Measurements from ENCODE around the gene RUNX1.
A peak's percentile ranks its signal among the peaks of the same experiment; 100 is the strongest.

Gene RUNX1

DNA sequence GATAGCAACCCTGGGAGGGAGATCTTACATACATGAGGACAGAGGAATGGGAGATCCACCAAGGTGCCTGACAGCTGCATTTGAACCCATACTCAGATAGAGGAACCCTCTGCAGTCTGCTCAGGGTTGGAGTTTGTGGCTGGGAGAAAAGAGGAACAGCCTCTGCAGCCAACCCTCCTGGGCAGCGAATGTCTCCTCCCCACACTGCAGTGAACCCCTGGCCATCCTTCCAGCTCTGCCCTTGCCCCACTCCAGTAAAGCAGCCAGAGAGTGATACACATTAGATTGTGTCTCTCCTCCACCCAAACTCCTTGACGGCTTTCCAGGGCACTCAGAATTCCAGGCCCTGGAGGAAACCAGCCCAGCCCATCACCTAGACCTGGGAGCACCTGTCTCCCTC is 137.7 kb downstream of the RUNX1 start:
- ATAC-seq, result no peak
- H3K36me3 Mint-ChIP-seq (ENCODE audit: low read depth), result peaks cover 4% of the 10 kb centered on the region
- no peaks in the 10 kb centered on the region for H3K27me3 Mint-ChIP-seq
- H3K9me3 Mint-ChIP-seq, result no peaks in the 10 kb centered on the region
- H3K4me3 Mint-ChIP-seq, result no peak overlapping the region
- peaks cover 56% of the 10 kb centered on the region for H3K4me1 Mint-ChIP-seq
- H3K27ac Mint-ChIP-seq, result no peak overlapping the region
- DNase-seq, result no peak

DNA sequence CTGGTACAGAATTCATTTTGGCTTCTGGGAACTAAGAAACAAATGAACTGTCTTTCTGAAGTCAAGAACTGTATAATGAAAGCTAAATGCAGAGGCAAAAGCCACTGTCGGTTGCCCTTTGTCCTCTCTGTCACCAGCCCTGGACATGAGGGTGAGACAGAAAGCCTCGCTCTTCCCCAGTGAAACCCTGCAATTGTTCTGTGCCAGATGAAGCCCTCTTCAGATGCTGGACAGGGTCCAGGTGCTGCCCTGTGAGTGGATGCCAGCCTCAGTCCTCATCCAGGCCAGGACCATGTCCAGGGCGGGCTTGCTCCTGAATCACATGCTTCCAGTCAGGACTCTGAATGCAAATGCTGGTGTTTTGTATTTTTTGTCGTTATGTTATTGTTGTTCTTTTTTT is 138.7 kb downstream of the RUNX1 start:
- ATAC-seq, result no peak
- H3K4me1 Mint-ChIP-seq, result peaks cover 64% of the 10 kb centered on the region
- H3K36me3 Mint-ChIP-seq (ENCODE audit: low read depth), result peaks cover 3% of the 10 kb centered on the region

DNA sequence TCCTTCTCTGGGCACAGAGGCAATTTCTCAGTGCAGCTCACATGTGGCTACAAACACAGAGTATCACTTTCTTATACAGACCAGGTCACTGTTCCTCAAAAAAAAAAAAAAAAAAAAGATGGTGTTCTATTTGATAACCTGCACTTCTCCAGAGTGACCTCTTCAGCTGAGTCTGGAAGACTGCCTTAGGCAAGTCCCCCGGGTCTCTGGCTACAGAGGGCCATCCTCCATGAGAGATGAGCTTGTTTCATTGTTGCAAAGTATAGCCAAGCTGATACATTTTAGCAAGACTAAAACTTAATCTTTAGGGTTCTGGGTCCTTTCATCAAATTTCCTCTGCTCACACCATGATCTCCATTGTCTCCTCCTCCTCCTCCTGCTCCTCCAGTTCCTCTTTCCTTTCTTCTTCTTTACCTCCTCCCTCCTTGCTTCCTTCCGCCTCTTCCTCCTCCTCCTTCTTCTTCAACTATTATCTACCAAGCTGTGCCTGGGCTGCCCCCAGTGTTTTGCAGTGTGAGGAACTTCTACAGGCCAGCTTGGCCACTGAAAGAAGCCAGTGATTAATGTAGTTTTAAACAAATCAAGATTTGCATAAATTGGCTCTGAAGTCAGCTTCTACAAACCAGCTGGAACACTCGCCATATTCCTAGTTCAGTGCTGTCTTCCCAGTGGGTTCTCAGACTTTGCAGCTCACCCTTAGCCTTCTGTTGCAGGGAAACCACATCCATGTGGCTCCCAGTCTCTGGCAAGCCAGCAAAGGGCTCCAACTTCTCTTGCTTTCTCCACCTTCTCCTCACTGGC is 139.4 kb downstream of the RUNX1 start:
- Mint-ChIP-seq H3K4me3 (no peak overlapping the region), H3K36me3 (ENCODE audit: low read depth) (peaks cover 3% of the 10 kb centered on the region), H3K27ac (peak overlapping the region; percentile 24), H3K27me3 (no peaks in the 10 kb centered on the region), H3K4me1 (peaks cover 67% of the 10 kb centered on the region), H3K9me3 (no peaks in the 10 kb centered on the region)
- ATAC-seq (no peak), DNase-seq (no peak)

More for the DNA sequence above, 138.7 kb downstream of the RUNX1 start:
- Mint-ChIP-seq H3K4me3 (no peak overlapping the region), H3K9me3 (no peaks in the 10 kb centered on the region), H3K27me3 (no peaks in the 10 kb centered on the region), H3K27ac (no peak overlapping the region)
- no peak for DNase-seq

DNA sequence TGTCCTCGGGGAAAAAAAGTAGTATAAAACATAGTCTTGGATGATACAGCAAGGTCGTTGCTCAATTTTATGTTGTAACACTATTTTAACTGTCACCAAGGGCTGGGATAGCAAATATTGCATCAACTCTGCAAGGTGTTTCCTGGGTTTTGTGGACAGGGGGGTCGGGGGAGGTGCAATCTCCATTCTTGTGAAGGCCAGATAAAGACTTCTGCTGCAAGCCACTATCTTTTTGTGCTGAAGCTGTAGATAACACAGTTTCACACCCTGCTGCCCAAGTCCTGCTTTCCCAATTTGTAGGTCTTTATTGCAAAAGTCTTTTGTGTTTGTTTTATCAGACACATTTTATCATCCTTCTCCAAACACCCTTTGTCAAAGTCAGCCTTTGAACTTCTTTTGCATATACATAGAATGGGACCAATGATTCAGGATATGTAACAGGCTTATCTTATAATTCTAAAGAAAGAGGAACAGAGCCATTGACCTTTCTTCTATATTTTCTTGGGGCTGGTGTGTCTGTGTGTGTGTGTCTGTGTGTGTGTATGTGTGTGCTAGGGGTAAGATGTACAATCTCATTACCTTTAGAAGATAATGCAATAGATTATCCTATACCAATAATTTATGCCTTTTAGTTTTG is 140.6 kb downstream of the RUNX1 start:
- Mint-ChIP-seq H3K4me1 (peaks cover 68% of the 10 kb centered on the region), H3K36me3 (ENCODE audit: low read depth) (peaks cover 3% of the 10 kb centered on the region), H3K27ac (no peak overlapping the region), H3K27me3 (no peaks in the 10 kb centered on the region), H3K4me3 (no peak overlapping the region), H3K9me3 (no peaks in the 10 kb centered on the region)
- no peak for ATAC-seq
- DNase-seq, result no peak

DNA sequence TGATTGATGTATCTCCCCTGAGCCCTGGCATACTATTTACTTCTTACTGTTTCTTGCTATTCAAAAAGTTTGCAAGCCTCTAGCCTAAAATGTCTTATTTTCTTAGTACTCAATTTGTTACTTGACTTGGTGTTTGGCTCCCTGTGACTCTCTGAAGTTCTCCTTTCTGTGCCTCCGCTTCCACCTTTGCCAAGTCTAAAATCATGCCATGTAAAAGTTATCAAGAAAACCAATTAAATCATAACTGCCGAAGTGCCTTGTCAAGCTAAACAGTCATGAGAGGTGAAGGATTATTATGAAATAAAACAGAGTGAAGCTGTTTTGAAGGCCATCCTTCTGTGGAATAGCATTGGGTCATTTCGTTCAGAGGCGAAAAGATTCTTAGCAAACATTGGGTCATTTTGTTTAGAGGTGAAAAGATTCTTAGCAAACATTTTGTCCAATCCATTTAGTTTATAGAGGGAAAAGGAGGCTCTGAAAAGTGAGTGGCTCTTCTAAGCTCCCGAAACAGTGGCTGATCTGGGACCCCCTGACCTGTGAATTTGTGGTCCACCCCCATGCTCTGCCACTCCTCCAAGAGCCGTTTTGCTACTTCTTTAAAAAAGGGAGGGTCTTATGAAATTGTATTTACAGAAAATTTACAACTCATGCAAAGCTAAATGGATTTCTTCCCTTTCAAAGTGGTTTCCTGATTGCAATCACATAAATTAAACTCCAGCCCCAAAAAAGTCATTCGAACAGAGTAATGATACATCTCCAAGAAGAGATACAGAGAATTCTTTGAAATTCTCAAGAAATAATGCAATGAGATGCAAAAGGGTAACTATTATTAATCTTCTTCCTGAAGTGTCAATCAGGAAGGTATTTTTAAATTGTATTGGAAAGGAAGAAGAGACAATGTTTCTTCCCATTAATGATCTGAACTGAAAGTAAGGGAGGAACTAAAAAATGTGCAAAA is 141.4 kb downstream of the RUNX1 start:
- no peak overlapping the region for H3K4me3 Mint-ChIP-seq
- DNase-seq (no peak), ATAC-seq (no peak)
- peaks cover 3% of the 10 kb centered on the region for H3K36me3 Mint-ChIP-seq (ENCODE audit: low read depth)
- peaks cover 68% of the 10 kb centered on the region for H3K4me1 Mint-ChIP-seq
- no peak overlapping the region for H3K27ac Mint-ChIP-seq
- no peaks in the 10 kb centered on the region for H3K27me3 Mint-ChIP-seq
- H3K9me3 Mint-ChIP-seq, result no peaks in the 10 kb centered on the region

DNA sequence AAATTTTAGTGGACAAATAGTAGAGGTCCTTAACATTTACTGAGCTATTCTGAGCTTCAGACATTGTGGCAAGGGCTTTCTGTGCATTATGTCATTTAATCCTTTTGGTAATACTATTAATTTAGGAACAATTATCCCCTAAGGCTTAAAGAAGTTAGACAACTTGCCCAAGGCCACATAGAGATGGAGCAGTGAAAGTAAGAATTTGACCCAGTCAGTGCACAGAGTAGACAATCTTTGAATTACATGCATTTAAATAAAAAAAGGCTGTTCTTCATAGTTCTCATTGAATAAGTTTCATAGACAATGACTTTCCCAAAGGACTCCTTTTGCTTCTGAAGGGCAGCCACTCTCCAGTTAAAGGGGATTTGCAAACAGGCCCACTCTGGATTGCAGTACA is 142.7 kb downstream of the RUNX1 start:
- H3K27ac Mint-ChIP-seq, result no peak overlapping the region
- no peak for DNase-seq

DNA sequence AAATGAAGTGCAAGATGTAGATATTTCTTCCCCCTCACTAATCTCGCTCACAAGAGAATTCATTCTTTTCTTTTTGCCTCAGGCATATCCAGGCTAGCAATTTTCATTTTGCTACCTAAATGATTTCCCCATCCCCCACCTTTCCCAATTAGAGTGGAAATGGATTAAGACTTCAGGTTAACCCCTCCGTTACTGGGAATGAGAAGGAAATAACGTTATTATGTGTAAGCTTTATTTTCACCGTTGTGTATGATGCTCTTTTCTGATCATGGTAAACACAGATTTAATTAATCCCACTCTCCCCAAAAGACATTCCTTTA is 143.9 kb downstream of the RUNX1 start:
- ATAC-seq, result no peak
- peaks cover 3% of the 10 kb centered on the region for H3K36me3 Mint-ChIP-seq (ENCODE audit: low read depth)
- no peaks in the 10 kb centered on the region for H3K9me3 Mint-ChIP-seq
- peaks cover 53% of the 10 kb centered on the region for H3K4me1 Mint-ChIP-seq
- no peak for DNase-seq
- H3K4me3 Mint-ChIP-seq, result no peak overlapping the region
- H3K27ac Mint-ChIP-seq, result no peak overlapping the region
- no peaks in the 10 kb centered on the region for H3K27me3 Mint-ChIP-seq

More for the DNA sequence above, 142.7 kb downstream of the RUNX1 start:
- H3K9me3 Mint-ChIP-seq, result no peaks in the 10 kb centered on the region
- no peak for ATAC-seq
- no peaks in the 10 kb centered on the region for H3K27me3 Mint-ChIP-seq
- H3K4me3 Mint-ChIP-seq, result no peak overlapping the region
- peaks cover 57% of the 10 kb centered on the region for H3K4me1 Mint-ChIP-seq
- peaks cover 3% of the 10 kb centered on the region for H3K36me3 Mint-ChIP-seq (ENCODE audit: low read depth)

DNA sequence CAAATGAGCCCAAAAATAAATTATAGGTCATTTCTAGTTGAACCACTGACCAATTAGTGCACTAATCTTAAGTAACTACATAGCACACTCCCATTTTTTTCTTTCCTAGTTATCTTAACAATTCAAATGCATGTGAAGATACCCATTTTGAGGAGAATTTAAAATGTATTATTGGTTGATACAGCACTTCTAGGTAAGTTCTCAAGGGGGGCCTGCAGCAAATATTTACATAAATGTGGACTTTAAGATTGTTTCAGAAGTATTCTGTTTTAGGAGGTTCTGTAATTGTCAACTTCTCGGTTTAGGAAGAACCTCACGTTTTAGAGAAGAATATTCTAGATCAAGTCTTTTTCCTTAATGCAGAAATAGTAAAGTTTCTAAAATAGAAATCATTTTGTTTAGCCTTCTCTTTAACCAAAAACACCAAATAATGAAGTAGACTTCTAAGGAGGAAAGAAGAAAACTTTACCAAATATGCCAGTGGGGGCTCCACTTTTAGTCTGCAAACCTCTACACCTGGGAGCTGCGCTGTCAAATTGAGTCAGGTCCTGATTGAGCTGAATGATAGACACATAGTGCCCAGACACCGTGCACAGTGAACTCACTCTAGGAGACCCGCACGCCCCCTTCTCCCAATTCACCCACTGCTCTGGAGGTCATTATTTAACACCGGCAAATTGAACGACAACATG is 144.4 kb downstream of the RUNX1 start:
- ATAC-seq, result no peak

DNA sequence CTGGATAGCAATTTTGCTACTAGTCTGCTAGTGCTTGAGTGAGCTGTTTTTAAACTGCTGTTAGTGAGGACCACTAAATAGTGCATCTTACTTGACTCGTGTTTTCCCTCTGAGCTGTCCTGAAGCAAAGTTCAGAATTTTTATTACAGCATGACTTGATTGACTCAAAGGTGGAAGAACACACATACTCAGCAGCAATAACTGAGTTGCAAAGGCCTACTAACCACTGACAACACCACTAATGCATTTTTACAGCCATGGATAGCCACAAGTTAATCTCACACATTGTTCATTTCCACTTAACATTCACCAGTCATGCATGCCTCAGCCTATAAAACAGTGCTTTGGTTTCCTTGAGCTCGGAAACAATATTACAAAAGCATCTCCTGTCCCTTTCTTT is 148.7 kb downstream of the RUNX1 start:
- DNase-seq, result no peak
- H3K9me3 Mint-ChIP-seq, result peaks cover 8% of the 10 kb centered on the region
- ATAC-seq, result peak; percentile 75
- peaks cover 9% of the 10 kb centered on the region for H3K36me3 Mint-ChIP-seq (ENCODE audit: low read depth)
- H3K27me3 Mint-ChIP-seq, result no peaks in the 10 kb centered on the region
- peaks cover 51% of the 10 kb centered on the region for H3K4me1 Mint-ChIP-seq
- H3K27ac Mint-ChIP-seq, result no peak overlapping the region
- no peak overlapping the region for H3K4me3 Mint-ChIP-seq

More for the DNA sequence above, 144.4 kb downstream of the RUNX1 start:
- H3K27me3 Mint-ChIP-seq, result no peaks in the 10 kb centered on the region
- peaks cover 49% of the 10 kb centered on the region for H3K4me1 Mint-ChIP-seq
- H3K9me3 Mint-ChIP-seq, result no peaks in the 10 kb centered on the region
- DNase-seq, result no peak
- no peak overlapping the region for H3K27ac Mint-ChIP-seq
- H3K36me3 Mint-ChIP-seq (ENCODE audit: low read depth), result peaks cover 2% of the 10 kb centered on the region
- H3K4me3 Mint-ChIP-seq, result no peak overlapping the region

DNA sequence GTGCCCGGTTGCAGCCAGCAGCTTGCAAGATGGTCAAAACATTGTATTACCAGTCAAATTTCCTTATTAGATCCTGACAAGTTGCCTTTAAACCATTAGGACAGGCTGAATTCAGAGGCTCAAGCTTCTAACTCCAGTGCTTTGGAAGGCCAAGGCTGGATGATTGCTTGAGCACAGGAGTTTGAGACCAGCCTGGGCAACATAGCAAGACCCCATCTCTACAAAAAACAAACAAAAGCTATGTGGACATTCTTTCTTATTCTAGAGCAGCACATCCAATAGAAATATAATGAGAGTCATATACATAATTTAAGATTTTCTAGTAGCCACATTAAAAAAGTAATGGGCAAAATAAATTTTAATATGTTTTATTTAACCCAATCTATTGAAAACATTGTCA is 149.3 kb downstream of the RUNX1 start:
- Mint-ChIP-seq H3K9me3 (peaks cover 8% of the 10 kb centered on the region), H3K27ac (no peak overlapping the region), H3K4me3 (no peak overlapping the region), H3K36me3 (ENCODE audit: low read depth) (peaks cover 9% of the 10 kb centered on the region), H3K27me3 (no peaks in the 10 kb centered on the region), H3K4me1 (peaks cover 54% of the 10 kb centered on the region)
- no peak for DNase-seq
- ATAC-seq, result no peak

DNA sequence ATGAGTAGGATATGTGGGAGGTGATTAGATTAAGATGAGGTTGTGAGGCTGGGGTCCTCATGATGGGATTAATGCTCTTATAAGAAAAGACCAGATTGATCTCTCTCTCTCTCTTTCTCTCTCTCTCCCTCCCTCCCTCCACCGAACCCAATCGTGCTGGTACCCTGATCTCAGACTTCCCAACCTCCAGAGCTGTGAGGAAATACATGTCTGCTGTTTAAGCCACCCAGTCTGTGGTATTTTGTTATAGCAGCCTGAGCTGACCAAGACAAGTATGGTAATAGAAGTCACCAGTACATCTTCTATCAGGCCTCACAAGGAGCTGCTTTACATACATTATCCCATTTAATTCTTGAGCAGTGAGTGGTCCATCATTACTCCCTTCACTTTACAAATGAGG is 149.8 kb downstream of the RUNX1 start:
- H3K27ac Mint-ChIP-seq, result no peak overlapping the region
- H3K27me3 Mint-ChIP-seq, result no peaks in the 10 kb centered on the region
- H3K9me3 Mint-ChIP-seq, result peaks cover 8% of the 10 kb centered on the region
- peaks cover 9% of the 10 kb centered on the region for H3K36me3 Mint-ChIP-seq (ENCODE audit: low read depth)
- no peak for ATAC-seq
- H3K4me1 Mint-ChIP-seq, result peaks cover 57% of the 10 kb centered on the region
- no peak overlapping the region for H3K4me3 Mint-ChIP-seq
- no peak for DNase-seq

DNA sequence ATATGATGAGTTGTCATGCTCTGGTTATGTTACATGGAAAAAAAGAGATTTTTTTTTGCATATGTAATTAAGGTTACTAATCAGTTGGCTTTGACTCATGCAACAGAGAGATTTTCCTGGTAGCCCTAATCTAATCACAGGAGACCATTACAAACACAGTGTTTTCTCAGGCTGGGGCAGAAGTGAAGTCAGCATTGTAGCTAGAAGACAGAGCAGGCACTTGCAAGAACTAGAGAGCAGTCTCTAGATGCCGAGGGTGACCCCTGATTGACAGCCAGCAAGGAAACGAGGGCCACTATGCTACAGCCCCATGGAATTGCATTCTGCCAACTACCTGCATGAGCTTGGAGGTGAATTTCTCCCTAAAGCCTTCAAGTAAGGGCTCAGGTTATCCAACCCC is 151.3 kb downstream of the RUNX1 start:
- no peak for DNase-seq
- Mint-ChIP-seq H3K4me3 (no peak overlapping the region), H3K4me1 (peaks cover 72% of the 10 kb centered on the region), H3K9me3 (peaks cover 8% of the 10 kb centered on the region), H3K27me3 (no peaks in the 10 kb centered on the region), H3K36me3 (ENCODE audit: low read depth) (peaks cover 9% of the 10 kb centered on the region), H3K27ac (peak overlapping the region; percentile 71)
- peak; percentile 84 for ATAC-seq

DNA sequence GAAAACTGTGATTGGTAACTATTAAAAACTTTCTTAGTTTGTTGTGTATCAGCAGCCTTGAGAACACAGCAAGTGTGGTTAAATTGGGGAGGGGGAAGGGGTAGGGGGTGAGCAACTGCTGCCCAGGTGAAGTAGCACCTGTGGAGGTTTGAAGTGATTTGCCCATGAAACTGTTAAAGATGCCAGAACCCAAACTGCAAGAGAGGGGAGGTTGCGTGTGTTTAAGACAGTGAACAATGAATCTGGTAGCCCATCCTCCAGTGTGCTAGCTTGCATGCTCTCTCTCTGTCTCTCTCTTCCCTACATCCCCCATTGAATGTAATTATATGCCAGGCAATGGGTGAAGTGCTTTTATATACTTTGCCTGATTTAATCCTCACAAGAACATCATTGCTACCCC is 154.7 kb downstream of the RUNX1 start:
- peaks cover 6% of the 10 kb centered on the region for H3K36me3 Mint-ChIP-seq (ENCODE audit: low read depth)
- no peaks in the 10 kb centered on the region for H3K27me3 Mint-ChIP-seq
- no peak overlapping the region for H3K27ac Mint-ChIP-seq
- DNase-seq (no peak), ATAC-seq (no peak)
- peaks cover 79% of the 10 kb centered on the region for H3K4me1 Mint-ChIP-seq
- H3K4me3 Mint-ChIP-seq, result no peak overlapping the region
- H3K9me3 Mint-ChIP-seq, result peaks cover 8% of the 10 kb centered on the region

DNA sequence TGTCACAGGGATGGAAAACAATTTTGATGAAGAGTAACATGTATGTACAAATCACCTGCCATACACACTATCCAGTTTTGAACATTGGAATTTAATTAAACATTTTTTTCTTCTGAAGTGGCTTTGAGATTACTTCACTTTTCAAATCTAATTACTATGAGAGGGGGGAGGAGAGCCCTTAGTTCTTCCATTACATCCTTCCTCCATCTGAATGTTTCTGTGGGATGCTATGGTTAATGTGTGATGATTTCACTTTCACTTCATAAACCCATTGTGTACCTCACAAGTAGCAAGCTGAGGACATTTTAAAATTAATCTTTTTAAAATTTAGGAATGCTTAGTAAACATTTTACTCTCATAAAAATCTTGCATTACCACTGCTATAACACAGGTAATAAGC is 156.9 kb downstream of the RUNX1 start:
- Mint-ChIP-seq H3K36me3 (ENCODE audit: low read depth) (peaks cover 10% of the 10 kb centered on the region), H3K4me3 (peak overlapping the region; percentile 87), H3K9me3 (peaks cover 3% of the 10 kb centered on the region), H3K27me3 (peaks cover 2% of the 10 kb centered on the region), H3K27ac (peak overlapping the region; percentile 72), H3K4me1 (peaks cover 74% of the 10 kb centered on the region)
- DNase-seq (no peak), ATAC-seq (no peak)

Measured in activated naive CD8-positive, alpha-beta T cell treated with anti-CD3 and anti-CD28 coated beads, Interleukin-2, amount 50 U/mL, for 24 hours (primary cell).